Fibroblast of pulmonary artery (primary cell): ENCODE results near the gene MAPK13.
A peak's percentile ranks its signal among the peaks of the same experiment; 100 is the strongest.
"Not testable (repeated sequence)": the region's sequence is repeated elsewhere in the genome, so short reads cannot be mapped to it uniquely, and the experiment has no call there.

Experiments used
- DNase-seq: peaks from one replicate; pipeline ENCODE4 v3.0.0-alpha.2; 2010; ENCODE audit warnings: low read depth
- H3K4me3 ChIP-seq: replicated peaks from 2 replicates; pipeline ENCODE4 v1.5.1; 2011; ENCODE audit warnings: low read depth, mild to moderate bottlenecking, control low read depth, low read length, moderate library complexity
- CTCF ChIP-seq: IDR thresholded peaks from 2 replicates; pipeline ENCODE4 v1.5.1; 2011; ENCODE audit warnings: mild to moderate bottlenecking, control low read depth, low read length, inconsistent platforms; ENCODE audit errors: missing control alignments

The MAPK13 gene

GRCh38 chr6:36128073-36128472 lies 2.2 kb upstream of the MAPK13 start:
- TF ChIP-seq CTCF, result no peak
- DNase-seq, result no peak
- no peak overlapping the region for H3K4me3 ChIP-seq

- no peak overlapping the region for H3K4me3 ChIP-seq
- no peak for DNase-seq
- TF ChIP-seq CTCF, result no peak
These were observed 1.5 kb upstream of the MAPK13 start for GRCh38 chr6:36128793-36129192.

GRCh38 chr6:36129334-36129733 lies 979 bp upstream of the MAPK13 start:
- not testable (repeated sequence) for DNase-seq, H3K4me3 ChIP-seq

- peak overlapping the region; percentile 27 for H3K4me3 ChIP-seq
- peak; percentile 34 for DNase-seq
- no peak for TF ChIP-seq CTCF
These were observed 576 bp downstream of the MAPK13 start for GRCh38 chr6:36130667-36131510.

GRCh38 chr6:36131511-36132245 lies 1.4 kb downstream of the MAPK13 start:
- DNase-seq, result peak; percentile 85
- TF ChIP-seq CTCF, result no peak
- peak overlapping the region; percentile 27 for H3K4me3 ChIP-seq

GRCh38 chr6:36132246-36132895 lies 2.1 kb downstream of the MAPK13 start:
- DNase-seq, result no peak
- H3K4me3 ChIP-seq, result no peak overlapping the region
- TF ChIP-seq CTCF, result no peak

GRCh38 chr6:36133148-36133547 lies 2.8 kb downstream of the MAPK13 start:
- DNase-seq, result no peak
- no peak overlapping the region for H3K4me3 ChIP-seq
- no peak for TF ChIP-seq CTCF
